ENCODE data around the gene P2RY11.

- TF ChIP-seq CTCF (conservative IDR thresholded peaks at IDR 0.05) (no peak), EZH2 (IDR thresholded peaks at IDR 0.05; ENCODE audit: low read depth) (no peak)
These were observed 2.1 kb downstream of the P2RY11 start for GRCh38 chr19:10113592-10113963.

Measured in PC-9 (cell line).